HT1080 (cell line): Measurements from ENCODE around the gene ZNF473. TPM values are rescaled to one million over a fixed set of nuclear protein-coding genes. Genes with fewer than 3 reads are reported as not detected.
A peak's percentile ranks its signal among the peaks of the same experiment; 100 is the strongest.
"Not testable (repeated sequence)": the region's sequence is repeated elsewhere in the genome, so short reads cannot be mapped to it uniquely, and the experiment has no call there.

Experiments
- DNase-seq: peaks from one replicate; pipeline ENCODE4 v3.0.0-alpha.2; 2015; ENCODE audit warnings: low read depth
- total RNA-seq: library from RNA; depleted of rRNA; stranded (reverse); fragments of >200 nt; shearing (Covaris generic); gene quantifications from 2 replicates; pipeline ENCODE4 v1.2.3, GENCODE V29; 2014

Gene ZNF473
- total RNA-seq, 1 experiment from 2014 or later, result 10.4 TPM

DNA sequence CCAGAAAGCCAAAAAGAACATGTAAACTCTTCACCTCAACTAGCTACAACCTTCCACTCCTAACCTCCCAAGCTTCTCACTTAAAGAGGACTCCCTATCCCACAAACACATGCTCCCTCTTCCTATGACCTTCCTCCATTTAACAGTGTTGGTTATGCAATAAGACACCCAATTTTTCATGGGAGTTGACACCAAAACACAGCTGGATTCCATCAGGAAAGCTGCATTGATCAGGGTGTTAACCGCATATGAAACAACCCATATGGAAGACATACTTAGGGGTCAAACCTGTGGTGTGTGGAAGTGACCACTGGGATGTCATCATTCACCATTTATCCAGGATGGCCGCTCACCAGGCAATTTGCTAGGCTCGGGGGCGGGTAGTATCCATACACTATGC, 21.9 kb downstream of the ZNF473 start:
- no peak for DNase-seq

- DNase-seq, result no peak
Measured at GRCh38 chr19:50050406-50051227, 24.8 kb downstream of the ZNF473 start.

- not testable (repeated sequence) for DNase-seq
Measured at GRCh38 chr19:50051228-50051895, 25.6 kb downstream of the ZNF473 start.

DNA sequence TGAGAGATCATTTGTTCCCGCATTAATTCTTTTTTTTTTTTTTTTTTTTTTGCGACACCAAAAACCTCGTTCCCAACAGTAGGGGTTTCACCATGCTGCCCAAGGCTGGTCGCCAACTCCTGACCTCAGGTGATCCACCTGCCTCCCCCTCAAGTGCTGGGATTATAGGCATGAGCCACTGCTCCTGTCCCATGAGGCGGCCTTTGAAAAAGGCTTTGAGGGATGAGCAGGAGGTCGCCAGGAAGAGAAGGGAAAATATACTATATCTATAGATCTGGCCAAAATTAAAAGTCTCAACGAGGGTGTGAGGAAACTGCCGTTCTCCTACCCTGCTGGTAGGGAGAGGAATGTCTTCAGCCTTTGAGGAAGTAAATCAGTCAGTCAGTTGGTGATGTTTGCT, 26.2 kb downstream of the ZNF473 start:
- DNase-seq, result no peak

DNA sequence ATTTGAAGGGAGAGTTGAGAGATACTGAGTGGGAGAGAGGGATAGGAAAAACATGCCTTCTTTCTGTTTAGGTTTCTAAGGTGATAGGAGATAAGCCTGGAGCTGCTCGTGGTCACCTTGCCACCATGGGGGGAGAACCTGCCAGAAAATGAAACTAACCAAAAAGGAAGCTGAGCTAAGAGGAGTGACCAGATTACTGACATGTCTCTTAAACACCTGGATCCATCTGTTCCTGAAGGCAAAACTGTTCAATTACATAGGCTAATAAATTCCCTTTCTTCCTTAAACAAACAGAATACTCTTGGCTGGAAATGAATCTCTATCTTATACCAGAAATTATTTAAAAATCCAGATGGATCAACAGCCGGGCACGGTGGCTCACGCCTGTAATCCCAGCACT, 27.3 kb downstream of the ZNF473 start:
- no peak for DNase-seq

- DNase-seq, result no peak
Measured at GRCh38 chr19:50058425-50058824, 32.6 kb downstream of the ZNF473 start.

DNA sequence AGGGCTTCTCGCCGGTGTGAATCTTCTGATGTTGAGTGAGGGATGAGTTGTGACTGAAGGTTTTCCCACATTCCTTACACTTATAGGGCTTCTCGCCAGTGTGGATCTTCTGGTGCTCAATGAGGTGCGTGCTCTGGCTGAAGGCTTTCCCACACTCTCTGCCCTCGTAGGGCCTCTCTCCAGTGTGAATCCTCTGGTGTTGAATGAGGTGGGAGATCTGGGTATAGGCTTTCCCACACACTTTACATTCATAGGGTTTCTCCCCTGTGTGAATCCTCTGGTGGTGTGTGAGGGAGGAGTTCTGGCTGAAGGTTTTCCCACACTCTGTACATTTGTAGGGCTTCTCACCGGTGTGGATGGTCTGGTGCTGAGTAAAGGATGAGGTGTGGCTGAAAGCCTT, 33.2 kb downstream of the ZNF473 start:
- no peak for DNase-seq

- no peak for DNase-seq
Measured at GRCh38 chr19:50060107-50060506, 34.3 kb downstream of the ZNF473 start.

DNA sequence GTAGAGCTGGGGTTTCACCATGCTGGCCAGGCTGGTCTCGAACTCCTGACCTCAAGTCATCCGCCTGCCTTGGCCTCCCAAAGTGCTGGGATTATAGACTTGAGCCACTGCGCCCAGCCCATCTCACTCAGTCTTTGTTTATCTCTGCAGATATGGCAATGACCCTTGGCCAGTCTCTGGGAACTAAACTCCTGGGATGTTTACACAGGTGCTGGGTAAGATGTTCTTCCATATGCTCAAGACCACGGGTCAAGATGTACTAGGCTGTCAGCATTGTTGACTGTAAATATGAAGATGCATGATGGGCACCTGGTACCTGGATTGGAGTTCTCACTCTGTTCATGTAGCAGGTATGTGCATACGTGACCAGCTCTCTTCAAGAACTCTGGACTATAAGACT, 35.8 kb downstream of the ZNF473 start:
- DNase-seq, result no peak

DNA sequence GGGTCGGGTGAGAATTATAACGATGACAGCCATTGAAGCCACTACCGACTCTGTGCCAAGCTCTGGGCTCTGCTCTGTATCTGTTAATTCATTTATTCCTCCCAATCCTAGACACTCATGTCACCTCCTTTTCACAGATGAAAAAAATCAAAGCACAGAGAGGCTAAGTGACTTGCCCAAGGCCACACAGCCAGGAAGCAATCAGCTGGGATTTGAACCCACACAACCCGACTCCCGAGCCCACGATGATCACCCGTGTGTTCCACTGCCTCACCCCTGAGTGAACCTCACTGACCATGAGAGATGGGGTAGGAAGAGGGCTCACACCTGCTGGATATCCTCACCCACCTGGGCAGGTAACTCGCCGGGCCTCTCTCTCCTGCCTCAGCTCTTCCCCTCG, 40.1 kb downstream of the ZNF473 start:
- no peak for DNase-seq

DNA sequence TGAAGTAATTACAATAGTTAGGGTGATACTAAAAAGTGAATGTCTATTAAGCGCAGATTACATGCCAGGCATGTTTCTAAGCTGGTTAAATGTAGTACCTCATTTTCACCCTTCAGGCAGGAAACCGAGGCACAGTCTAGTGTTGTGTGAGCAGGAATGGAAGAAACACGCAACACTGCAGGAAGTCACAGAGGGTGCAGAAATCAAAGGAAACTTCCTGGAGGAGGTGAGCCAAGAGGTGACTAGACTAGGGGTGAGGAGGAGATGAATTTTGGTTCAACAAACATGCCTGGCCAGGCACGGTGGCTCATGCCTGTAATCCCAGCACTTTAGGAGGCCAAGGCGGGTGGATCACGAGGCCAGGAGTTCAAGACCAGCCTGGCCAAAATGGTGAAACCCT, 41.8 kb downstream of the ZNF473 start:
- no peak for DNase-seq

DNA sequence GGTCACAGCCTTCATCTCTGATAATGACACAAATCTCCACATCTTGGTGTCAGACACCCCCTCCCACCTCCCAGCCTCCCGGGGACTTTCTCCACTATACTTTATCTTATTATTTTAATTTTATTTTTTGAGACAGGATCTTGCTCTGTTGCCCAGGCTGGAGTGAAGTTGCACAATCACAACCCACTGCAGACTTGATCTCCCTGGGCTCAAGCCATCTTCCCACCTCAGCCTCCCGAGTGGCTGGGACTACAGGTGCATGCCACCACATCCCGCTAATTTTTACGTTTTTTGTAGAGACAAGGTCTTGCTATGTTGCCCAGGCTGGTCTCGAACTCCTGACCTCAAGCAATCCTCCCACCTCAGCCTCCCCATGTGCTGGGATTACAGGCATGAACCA, 42.6 kb downstream of the ZNF473 start:
- not testable (repeated sequence) for DNase-seq

GRCh38 chr19:50075076-50075475, 49.3 kb downstream of the ZNF473 start:
- DNase-seq, result not testable (repeated sequence)

DNA sequence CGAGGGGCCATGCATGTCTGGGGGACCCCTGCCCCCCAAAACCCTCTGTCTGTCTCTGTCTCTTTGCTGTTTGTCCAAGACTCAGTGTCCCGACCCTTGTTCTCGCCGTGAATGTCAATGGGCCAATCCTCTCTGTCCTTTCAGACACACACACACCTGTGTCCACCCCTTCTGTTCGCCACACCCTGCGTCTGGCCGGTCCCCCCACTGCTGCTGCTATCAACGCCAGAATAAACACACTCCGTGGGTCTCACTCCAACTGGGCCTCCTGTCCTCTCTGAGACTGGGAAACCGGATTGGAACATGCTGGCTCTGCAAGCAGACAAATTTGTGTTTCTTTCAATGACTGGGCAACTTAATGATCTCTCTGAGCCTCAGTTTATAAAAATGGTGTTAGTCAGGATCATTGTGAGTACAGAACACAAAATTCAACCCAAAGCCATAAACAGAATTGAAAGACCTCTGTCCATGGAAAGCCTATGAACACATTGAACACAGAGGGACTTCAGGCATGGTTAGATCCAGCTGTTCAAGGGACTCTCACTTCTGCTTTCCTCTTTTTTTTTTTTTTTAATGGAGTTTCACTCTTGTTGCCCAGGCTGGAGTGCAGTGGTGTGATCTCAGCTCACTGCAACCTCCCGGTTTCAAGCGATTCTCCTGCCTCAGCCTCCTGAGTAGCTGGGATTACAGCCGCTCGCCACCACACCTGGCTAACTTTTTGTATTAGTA, 50.0 kb downstream of the ZNF473 start:
- not testable (repeated sequence) for DNase-seq

GRCh38 chr19:50076581-50077355, 51.0 kb downstream of the ZNF473 start:
- not testable (repeated sequence) for DNase-seq

GRCh38 chr19:50079014-50079413, 53.2 kb downstream of the ZNF473 start:
- DNase-seq, result not testable (repeated sequence)

DNA sequence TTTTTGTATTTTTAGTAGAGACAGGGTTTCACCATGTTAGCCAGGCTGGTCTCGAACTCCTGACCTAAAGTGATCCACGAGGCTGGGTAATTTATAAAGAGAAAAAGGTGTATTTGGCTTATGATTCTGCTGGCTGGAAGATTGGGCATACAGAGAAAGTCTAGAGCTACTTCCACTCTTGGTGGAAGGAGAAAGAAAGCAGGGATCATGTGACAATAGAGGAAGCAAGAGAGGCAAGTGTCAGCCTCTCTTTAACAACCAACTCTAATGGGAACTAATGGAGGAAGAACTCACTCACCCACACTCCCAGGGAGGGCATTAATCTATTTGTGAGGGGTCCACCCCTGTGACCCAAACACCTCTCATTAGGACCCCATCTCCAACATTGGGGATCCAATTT, 58.6 kb downstream of the ZNF473 start:
- not testable (repeated sequence) for DNase-seq

GRCh38 chr19:50087153-50087552, 61.3 kb downstream of the ZNF473 start:
- DNase-seq, result not testable (repeated sequence)

GRCh38 chr19:50090706-50091105, 64.9 kb downstream of the ZNF473 start:
- DNase-seq, result peak; percentile 17

DNA sequence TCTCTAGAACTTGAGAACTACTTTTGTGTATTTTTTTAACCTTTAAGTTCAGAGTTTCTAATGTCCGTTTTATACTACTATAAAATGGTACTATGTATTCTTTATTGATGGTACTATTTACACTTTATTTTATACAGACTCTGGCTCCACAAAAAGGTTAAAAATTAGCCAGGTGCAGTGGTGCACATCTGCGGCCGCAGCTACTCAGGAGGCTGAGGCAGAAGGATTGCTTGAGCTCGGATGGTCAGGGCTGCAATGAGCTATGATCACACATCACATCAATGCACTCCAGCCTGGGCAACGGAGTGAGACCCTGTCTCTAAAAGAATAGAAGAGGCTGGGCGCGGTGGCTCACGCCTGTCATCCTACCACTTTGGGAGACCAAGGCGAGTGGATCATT, 66.0 kb downstream of the ZNF473 start:
- not testable (repeated sequence) for DNase-seq

- not testable (repeated sequence) for DNase-seq
Measured at GRCh38 chr19:50092597-50092996, 66.8 kb downstream of the ZNF473 start.
